ENCODE results near the gene CYSLTR2. TPM values are rescaled to one million over a fixed set of nuclear protein-coding genes. Genes with fewer than 3 reads are reported as not detected.

The CYSLTR2 gene
- total RNA-seq, 1 experiment from 2014 or later, result not detected

DNA sequence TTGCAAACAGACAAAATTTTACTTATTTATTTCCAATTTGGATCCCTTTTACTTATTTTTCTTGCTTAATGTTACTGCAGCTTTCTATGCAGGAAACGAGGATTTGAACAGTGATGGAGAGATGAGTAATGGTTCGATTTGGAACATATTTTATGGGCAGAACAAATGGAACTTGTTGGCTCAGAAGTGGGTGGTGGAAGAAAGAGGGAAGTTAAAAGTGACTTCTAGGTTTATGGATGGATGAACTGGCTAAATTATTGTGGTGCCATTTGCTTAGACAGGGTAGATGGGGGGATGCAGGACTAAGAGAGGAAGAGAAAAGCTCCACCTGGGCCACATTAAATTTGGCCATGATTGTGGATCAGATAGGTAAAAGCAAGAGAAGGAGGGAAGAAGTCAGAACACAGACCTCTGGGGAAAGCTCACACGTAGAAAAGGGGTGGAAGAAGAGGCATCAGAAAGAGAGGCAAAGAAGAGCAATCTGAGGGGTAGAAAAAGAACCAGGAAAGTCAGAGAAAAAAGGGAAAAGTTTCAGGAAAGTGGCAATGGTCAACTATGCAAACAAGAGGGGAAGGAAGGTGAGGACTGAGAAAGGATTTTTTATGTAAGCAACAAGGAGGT, 768 bp upstream of the CYSLTR2 start (continued):
- TF ChIP-seq, protein P1, sequence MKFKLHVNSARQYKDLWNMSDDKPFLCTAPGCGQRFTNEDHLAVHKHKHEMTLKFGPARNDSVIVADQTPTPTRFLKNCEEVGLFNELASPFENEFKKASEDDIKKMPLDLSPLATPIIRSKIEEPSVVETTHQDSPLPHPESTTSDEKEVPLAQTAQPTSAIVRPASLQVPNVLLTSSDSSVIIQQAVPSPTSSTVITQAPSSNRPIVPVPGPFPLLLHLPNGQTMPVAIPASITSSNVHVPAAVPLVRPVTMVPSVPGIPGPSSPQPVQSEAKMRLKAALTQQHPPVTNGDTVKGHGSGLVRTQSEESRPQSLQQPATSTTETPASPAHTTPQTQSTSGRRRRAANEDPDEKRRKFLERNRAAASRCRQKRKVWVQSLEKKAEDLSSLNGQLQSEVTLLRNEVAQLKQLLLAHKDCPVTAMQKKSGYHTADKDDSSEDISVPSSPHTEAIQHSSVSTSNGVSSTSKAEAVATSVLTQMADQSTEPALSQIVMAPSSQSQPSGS (CRISPR knock-in tag; IDR thresholded peaks at IDR 0.05; ENCODE audit: borderline replicate concordance, low read depth), result no peak
- TF ChIP-seq, protein P2, sequence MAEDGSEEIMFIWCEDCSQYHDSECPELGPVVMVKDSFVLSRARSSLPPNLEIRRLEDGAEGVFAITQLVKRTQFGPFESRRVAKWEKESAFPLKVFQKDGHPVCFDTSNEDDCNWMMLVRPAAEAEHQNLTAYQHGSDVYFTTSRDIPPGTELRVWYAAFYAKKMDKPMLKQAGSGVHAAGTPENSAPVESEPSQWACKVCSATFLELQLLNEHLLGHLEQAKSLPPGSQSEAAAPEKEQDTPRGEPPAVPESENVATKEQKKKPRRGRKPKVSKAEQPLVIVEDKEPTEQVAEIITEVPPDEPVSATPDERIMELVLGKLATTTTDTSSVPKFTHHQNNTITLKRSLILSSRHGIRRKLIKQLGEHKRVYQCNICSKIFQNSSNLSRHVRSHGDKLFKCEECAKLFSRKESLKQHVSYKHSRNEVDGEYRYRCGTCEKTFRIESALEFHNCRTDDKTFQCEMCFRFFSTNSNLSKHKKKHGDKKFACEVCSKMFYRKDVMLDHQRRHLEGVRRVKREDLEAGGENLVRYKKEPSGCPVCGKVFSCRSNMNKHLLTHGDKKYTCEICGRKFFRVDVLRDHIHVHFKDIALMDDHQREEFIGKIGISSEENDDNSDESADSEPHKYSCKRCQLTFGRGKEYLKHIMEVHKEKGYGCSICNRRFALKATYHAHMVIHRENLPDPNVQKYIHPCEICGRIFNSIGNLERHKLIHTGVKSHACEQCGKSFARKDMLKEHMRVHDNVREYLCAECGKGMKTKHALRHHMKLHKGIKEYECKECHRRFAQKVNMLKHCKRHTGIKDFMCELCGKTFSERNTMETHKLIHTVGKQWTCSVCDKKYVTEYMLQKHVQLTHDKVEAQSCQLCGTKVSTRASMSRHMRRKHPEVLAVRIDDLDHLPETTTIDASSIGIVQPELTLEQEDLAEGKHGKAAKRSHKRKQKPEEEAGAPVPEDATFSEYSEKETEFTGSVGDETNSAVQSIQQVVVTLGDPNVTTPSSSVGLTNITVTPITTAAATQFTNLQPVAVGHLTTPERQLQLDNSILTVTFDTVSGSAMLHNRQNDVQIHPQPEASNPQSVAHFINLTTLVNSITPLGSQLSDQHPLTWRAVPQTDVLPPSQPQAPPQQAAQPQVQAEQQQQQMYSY (CRISPR knock-in tag; IDR thresholded peaks at IDR 0.05), result no peak

DNA sequence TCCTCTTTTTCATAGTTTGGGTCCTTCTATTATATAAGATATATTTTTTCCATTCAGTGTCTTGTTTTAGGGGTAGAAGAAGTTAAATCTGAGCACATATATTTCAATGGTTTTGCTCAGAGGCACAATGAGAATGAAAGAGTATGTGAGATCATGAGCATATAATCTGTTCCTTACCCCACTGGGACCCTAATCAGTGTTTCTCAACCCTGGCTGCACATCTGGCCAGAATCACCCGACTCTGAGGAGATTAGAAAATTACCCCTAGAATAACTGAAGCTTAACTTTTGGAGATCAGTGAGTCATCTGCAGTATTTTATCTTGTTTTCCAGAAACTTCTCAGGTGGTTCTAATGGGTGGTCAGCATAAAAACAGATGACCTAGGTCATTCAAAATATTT, 782 bp downstream of the CYSLTR2 start:
- Mint-ChIP-seq H3K27me3 (ENCODE audit: low read depth) (no peaks in the 10 kb centered on the region), H3K27ac (no peak overlapping the region), H3K4me1 (peaks cover 12% of the 10 kb centered on the region), H3K4me3 (no peak overlapping the region), H3K36me3 (no peaks in the 10 kb centered on the region), H3K9me3 (no peaks in the 10 kb centered on the region)
- ChIA-PET POLR2A (no interaction called here), CTCF (no interaction called here)
- TF ChIP-seq, protein P3, sequence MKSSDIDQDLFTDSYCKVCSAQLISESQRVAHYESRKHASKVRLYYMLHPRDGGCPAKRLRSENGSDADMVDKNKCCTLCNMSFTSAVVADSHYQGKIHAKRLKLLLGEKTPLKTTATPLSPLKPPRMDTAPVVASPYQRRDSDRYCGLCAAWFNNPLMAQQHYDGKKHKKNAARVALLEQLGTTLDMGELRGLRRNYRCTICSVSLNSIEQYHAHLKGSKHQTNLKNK (CRISPR knock-in tag; IDR thresholded peaks at IDR 0.05), result no peak
- no peak for TF ChIP-seq ZNF423 (CRISPR knock-in tag; IDR thresholded peaks at IDR 0.05)
- TF ChIP-seq ZNF232 (CRISPR knock-in tag; IDR thresholded peaks at IDR 0.05), result no peak
- TF ChIP-seq ZNF121 (CRISPR knock-in tag; IDR thresholded peaks at IDR 0.05), result no peak
- no peak for TF ChIP-seq JUN (CRISPR knock-in tag; IDR thresholded peaks at IDR 0.05)
- no peak for TF ChIP-seq NR1H2 (CRISPR knock-in tag; IDR thresholded peaks at IDR 0.05)
- TF ChIP-seq OVOL2 (CRISPR knock-in tag; IDR thresholded peaks at IDR 0.05; ENCODE audit: borderline replicate concordance), result no peak
- no peak for TF ChIP-seq FOXK1 (CRISPR knock-in tag; IDR thresholded peaks at IDR 0.05)
- TF ChIP-seq, protein P4, sequence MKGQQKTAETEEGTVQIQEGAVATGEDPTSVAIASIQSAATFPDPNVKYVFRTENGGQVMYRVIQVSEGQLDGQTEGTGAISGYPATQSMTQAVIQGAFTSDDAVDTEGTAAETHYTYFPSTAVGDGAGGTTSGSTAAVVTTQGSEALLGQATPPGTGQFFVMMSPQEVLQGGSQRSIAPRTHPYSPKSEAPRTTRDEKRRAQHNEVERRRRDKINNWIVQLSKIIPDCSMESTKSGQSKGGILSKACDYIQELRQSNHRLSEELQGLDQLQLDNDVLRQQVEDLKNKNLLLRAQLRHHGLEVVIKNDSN (CRISPR knock-in tag; IDR thresholded peaks at IDR 0.05), result no peak
- TF ChIP-seq, protein P2 (CRISPR knock-in tag; IDR thresholded peaks at IDR 0.05), result no peak
- TF ChIP-seq, protein P5, sequence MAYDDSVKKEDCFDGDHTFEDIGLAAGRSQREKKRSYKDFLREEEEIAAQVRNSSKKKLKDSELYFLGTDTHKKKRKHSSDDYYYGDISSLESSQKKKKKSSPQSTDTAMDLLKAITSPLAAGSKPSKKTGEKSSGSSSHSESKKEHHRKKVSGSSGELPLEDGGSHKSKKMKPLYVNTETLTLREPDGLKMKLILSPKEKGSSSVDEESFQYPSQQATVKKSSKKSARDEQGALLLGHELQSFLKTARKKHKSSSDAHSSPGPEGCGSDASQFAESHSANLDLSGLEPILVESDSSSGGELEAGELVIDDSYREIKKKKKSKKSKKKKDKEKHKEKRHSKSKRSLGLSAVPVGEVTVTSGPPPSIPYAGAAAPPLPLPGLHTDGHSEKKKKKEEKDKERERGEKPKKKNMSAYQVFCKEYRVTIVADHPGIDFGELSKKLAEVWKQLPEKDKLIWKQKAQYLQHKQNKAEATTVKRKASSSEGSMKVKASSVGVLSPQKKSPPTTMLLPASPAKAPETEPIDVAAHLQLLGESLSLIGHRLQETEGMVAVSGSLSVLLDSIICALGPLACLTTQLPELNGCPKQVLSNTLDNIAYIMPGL (CRISPR knock-in tag; IDR thresholded peaks at IDR 0.05), result no peak
- TF ChIP-seq CREB1 (CRISPR knock-in tag; IDR thresholded peaks at IDR 0.05), result no peak
- TF ChIP-seq, protein P6, sequence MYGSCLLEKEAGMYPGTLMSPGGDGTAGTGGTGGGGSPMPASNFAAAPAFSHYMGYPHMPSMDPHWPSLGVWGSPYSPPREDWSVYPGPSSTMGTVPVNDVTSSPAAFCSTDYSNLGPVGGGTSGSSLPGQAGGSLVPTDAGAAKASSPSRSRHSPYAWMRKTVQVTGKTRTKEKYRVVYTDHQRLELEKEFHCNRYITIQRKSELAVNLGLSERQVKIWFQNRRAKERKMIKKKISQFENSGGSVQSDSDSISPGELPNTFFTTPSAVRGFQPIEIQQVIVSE (CRISPR knock-in tag; IDR thresholded peaks at IDR 0.05; ENCODE audit: borderline replicate concordance), result no peak
- TF ChIP-seq NR3C1 (CRISPR knock-in tag; conservative IDR thresholded peaks at IDR 0.05; ENCODE audit: low read depth), result no peak
- TF ChIP-seq, protein P7, sequence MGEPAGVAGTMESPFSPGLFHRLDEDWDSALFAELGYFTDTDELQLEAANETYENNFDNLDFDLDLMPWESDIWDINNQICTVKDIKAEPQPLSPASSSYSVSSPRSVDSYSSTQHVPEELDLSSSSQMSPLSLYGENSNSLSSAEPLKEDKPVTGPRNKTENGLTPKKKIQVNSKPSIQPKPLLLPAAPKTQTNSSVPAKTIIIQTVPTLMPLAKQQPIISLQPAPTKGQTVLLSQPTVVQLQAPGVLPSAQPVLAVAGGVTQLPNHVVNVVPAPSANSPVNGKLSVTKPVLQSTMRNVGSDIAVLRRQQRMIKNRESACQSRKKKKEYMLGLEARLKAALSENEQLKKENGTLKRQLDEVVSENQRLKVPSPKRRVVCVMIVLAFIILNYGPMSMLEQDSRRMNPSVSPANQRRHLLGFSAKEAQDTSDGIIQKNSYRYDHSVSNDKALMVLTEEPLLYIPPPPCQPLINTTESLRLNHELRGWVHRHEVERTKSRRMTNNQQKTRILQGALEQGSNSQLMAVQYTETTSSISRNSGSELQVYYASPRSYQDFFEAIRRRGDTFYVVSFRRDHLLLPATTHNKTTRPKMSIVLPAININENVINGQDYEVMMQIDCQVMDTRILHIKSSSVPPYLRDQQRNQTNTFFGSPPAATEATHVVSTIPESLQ (CRISPR knock-in tag; IDR thresholded peaks at IDR 0.05), result no peak
- DNase-seq (ENCODE audit: low spot score) (no peak), ATAC-seq (no peak)

Data from WTC11 (cell line).